Right forelimb (tissue), 1 donor: ENCODE data around the gene ZNF678.
"Not testable (repeated sequence)": the region's sequence is repeated elsewhere in the genome, so short reads cannot be mapped to it uniquely, and the experiment has no call there.

Experiments
- DNase-seq: peaks from one replicate; pipeline ENCODE4 v3.0.0-alpha.2; 2018

The ZNF678 gene

DNA sequence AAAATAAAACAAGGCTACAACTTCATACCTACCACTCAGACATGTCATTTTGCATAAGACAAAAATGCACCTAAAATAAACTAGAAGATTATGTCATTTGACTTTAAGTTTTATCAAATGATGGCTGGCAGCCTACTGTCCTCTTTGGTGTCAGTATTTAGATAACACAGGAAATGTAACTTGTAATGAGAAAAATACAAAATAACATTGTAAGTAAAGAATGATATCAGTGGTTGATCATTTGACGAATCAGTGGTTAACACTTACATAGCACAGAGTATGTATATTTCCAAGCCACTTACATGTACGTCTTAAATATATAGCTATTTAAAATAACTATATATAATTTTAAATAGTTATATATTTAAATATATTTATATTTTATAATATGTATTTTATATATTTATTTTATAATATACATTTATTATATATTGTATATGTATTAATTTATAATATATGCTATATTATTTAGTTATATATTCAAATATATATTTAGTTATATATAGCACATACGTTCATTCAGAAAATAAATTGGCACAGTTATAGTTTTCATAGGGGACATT is 44.1 kb downstream of the ZNF678 start:
- DNase-seq = no peak

DNA sequence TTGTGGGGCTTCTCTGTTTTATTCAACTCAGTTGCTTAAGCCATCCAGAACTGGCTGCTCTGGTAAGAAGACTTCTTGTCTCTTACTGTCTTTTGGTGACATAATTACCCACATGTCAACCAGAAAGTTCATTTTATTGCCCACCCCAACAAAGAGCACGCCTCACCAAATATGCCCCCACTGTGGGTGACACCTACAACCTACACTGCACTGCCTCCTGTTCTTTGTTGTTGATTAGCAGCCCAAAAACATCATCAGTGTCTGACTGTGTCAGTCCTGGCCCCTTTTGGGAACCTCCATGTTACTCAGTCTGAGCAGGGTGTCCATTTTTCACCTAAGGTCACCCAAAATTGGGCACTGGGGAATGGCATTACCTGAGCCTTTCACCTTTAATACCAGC is 49.3 kb downstream of the ZNF678 start:
- DNase-seq = no peak

DNA sequence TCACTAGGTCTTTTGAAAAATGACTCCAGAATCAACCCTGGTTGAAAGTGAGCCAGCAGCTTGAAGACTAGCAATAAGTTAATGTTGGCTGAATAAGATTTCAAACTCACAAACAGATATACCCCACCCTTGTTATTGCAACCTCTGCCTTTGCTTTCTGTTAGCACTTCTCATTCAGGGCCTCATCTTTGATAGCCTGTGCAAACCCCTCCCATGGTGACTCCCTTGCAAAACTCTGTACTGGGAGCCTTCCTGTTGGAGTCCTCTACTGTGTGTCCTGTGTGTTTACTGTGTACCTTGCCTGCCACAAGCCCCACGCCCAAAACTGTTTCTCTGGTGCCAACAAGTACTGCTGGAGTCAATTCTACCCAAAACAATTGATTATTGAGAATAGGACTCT is 50.2 kb downstream of the ZNF678 start:
- DNase-seq = no peak

DNA sequence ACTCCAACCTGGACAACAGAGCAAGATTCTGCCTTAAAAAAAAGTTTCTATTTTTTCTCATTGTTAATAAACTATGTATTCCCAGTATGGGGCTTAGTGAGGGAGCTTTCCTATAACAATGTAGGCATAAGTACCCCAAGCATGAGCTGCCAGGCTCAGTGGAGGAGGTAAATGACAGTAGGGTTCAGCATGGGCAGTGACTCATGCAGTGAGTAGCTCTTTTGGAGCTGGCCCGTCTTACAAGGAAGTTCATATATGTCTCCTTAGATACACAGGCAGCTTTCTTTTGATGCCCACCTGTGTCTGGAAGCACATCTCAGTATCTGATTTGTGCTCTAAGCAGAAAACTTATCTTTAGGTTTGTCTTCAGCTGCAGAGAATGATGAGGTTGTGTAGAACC is 57.9 kb downstream of the ZNF678 start:
- DNase-seq = no peak

DNA sequence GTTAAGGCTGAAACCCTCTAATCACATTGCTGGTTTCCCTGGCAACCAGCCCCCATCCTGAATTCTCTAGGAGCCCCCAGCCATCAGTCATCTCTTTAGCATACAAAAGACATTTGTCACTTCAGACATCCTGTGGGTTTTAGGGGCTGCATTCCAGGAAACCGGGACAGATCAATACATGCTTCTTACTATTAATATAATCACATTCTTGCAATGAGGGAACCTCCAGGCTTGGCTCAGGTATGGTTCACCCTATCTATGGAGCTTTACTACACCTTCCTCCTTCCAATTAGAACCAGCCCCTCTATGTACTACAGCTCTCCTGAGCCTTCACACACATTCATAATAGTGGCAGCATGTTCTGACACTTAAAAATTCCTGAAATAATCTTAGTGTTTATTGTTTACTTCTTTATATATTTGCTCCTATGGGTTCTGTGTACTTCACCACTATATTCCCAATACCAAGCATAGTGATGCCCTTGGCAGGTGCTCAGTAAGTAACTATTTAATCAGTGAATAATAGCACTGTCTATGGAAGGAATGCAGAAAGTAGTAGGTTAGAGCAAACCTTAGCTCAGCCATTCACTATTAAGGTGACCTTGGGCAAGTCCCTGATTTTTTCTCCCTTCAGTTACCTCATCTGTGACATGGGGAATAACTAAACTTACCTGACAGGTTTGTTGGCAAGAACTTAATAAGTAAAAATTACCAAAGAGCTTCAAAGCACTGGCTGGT is 59.6 kb downstream of the ZNF678 start:
- DNase-seq = no peak

DNA sequence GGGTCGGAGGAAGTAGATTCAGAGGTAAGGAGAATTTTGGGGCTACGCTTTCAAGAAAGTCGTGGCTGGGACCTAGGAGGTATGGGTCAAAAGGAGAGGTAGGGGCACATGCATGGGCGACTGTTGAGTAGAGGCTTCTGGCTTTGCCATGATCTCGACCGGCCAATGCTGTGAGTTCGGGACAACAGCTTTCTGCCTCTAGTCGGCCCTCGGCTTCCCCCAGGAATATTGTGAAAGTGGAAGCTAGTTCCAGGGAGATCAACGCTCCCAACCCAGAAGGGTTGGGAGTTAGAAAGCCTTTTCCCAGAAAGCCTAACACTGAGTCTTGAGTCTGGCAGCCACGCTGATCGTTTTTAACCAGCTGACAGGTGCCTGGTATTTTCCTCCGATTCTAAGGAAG is 69.0 kb downstream of the ZNF678 start:
- no peak for DNase-seq

DNA sequence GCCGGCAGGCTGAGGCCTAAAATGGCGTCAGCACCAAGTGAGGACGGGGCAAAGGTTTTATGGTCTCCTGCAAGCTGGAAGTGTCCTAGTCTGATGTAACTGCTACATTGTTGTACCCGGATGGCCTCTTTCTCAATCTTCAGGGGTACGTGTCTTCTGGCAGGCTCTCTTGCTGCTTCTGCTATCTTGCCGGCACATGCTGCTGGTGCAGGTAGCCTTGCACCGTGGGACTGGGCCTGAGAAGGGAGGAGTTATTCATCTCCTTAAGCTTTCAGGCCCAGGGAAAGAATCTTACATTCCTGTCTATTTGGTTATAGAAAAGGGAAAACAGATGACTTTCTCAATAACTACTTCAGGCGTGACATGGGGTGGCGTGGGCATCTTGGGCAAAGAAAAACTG is 72.2 kb downstream of the ZNF678 start:
- no peak for DNase-seq

DNA sequence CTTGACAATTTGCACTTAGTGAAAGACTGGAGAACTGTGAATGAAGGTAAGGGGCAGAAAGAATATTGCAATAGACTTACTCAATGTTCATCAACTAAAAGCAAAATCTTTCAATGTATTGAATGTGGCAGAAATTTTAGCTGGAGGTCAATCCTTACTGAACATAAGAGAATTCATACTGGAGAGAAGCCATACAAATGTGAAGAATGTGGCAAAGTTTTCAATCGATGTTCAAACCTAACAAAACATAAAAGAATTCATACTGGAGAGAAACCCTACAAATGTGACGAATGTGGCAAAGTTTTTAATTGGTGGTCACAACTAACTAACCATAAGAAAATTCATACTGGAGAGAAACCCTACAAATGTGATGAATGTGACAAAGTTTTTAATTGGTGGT is 91.1 kb downstream of the ZNF678 start:
- no peak for DNase-seq

DNA sequence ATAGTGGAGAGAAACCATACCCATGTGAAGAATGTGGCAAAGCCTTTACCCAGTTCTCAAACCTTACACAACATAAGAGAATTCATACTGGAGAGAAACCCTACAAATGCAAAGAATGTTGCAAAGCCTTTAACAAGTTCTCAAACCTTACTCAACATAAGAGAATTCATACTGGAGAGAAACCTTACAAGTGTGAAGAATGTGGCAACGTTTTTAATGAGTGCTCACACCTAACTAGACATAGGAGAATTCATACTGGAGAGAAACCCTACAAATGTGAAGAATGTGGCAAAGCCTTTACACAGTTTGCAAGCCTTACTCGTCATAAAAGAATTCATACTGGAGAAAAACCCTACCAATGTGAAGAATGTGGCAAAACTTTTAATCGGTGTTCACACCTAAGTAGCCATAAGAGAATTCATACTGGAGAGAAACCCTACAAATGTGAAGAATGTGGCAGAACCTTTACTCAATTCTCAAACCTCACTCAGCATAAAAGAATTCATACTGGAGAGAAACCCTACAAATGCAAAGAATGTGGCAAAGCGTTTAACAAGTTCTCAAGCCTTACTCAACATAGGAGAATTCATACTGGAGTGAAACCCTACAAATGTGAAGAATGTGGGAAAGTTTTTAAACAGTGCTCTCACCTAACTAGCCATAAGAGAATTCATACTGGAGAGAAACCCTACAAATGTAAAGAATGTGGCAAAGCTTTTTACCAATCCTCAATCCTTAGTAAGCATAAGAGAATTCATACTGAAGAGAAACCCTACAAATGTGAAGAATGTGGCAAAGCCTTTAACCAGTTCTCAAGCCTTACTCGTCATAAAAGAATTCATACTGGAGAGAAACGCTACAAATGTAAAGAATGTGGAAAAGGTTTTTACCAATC is 91.7 kb downstream of the ZNF678 start:
- no peak for DNase-seq

DNA sequence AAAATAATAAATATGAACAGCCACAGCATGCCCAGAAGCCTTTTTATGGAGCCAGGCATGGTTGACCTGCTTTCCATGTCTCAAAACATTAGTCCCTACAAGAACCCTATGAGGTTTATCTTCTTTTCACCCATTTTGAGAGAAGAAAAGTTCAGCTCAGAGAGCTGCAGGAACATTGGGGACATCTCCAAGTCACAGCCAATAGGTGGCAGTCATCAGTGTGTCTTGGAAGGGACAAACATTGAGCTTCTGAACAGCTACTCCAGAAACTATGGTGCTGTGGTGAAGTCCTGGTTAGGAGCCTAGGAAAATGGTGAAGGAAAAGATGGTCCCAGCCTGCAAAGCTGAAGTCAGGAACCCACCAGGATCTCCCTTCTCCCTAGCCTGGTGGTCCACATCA is 98.1 kb downstream of the ZNF678 start:
- no peak for DNase-seq

DNA sequence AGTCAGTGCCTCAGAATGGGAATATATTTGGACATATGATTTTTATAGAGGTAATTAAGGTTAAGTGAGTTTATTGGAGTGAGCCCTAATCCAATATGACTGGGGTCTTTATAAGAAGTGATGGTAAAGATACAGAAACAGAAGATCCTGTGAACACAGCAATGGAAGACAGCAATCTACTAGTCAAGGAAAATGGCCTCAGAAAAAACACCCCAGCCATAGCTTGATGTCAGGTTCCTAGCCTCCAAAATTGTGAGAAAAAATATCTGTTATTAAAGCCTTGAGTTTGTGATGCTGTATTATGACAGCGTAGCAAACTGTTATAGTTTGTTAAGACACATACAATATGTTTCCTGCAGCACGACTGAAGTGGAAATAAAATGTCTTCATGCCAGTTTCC is 99.6 kb downstream of the ZNF678 start:
- no peak for DNase-seq

DNA sequence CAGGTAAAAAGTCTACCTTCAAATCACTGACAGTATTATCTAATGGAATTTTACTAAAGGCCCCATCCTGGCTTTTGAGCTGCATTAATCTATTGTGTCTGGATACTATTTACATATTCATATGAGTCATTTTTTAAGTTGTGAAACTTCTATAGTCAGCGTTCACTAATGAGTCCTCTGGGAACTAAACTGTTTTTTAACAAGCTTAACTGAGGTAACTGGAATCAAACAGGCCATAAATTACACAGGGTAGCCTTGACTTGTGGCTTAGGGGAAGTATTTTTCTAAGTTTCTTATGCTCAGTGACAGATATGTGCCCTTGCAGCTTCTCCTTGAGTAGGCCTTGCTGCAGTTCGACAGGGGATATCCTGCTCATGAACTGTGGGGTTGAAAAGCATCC is 102.9 kb downstream of the ZNF678 start:
- DNase-seq = no peak

DNA sequence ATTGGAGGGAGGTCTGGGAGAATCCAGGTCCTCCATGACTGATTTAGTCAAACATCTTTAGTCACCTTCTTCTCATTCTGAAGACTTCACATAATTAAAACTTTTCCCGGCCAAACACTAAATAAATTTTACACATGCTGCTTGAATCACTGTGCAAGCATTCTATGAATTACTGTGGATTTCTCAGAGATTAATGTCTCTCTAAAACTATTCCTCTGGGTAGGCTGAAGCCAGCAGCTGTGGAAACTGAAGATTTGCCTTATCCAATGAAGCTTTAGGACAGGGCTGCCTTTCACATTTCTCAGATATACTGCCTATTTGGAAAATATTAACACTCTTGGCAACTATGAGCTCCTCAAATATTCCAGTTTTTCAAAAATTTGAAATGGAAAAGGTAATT is 110.1 kb downstream of the ZNF678 start:
- DNase-seq = no peak

DNA sequence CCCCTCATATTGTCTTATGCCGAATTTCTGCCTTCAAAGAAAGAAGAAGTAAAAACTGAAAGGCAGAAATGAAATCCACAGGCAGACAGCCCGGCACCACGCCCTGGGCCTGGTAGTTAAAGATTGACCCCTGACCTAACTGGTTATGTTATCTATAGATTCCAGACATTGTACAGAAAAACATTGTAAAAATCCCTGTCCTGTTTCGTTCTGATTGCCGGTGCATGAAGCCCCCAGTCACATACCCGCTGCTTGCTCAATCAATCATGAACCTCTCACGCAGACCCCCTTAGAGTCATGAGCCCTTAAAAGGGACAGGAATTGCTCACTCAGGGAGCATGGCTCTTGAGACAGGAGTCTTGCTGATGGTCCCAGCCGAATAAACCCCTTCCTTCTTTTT is 122.5 kb downstream of the ZNF678 start:
- no peak for DNase-seq

DNA sequence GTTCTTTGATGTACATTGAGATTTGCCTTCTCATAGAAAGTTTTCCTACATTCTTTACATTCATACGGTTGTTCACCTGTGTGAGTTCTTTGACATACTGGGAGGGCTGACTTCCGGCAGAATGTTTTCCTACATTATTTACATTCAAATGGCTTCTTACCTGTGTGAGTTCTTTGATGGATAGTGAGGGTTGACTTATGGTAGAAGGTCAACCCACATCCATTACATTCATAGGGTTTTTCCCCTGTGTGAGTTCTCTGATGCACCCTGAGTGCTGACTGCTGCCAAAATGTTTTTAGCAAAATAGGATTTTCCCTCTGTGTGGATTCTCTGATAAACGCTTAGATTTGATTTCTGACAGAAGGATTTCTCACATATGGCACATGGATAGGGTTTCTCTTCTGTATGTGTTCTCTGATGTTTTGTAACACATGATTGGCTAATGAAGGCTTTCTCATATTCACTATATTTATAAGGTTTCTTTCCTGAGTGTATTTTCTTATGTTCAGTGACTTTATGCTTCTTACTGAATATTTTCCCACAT is 134.0 kb downstream of the ZNF678 start:
- DNase-seq = no peak

DNA sequence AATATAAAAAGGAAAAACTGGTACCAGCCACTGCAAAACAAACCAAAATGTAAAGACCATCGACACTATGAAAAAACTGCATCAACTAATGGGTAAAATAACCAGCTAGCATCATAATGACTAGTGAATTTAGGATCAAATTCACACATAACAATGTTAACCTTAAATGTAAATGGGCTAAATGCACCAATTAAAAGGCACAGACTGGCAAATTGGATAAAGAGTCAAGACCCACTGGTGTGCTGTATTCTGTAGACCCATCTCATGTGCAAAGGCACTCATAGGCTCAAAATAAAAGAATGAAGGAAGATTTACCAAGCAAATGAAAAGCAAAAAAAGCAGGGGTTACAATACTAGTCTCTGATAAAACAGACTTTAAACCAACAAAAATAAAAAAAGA is 138.3 kb downstream of the ZNF678 start:
- not testable (repeated sequence) for DNase-seq

DNA sequence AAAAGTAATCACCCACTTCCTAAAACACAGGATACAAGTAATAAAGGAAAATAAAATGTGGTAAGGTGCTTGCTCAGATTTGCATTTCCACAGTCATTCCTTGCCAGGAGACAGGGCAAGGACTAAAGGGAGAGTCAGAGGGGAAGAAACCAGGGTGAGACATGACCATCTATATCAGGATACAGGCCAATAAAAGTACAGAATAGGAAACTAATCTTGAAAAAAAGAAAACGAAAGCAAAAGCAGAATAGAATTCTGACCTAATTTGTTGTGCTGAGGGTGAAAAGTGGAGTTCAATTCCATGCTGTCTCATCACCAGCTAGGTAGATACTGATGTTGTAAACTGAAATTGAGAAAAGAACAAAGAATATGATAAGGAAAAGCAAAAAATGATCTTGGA is 144.5 kb downstream of the ZNF678 start:
- DNase-seq = no peak

DNA sequence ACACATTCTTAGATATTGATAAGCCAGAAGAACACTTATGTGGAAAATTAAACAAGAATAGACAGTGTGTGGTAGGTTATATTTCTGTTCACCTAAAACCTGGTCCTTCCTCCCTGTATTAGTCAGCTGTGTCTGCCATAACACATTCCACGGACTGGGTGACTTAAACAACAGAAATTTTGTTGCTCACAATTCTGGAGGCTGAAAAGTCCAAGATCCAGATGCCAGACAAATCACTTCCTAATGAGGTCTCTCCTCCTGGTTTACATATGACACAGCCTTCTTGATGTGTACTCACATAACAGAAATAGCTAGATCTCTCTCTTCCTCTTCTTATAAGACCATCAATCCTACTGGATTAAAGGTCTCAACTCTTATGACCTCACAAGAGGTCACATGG is 146.1 kb downstream of the ZNF678 start:
- no peak for DNase-seq

DNA sequence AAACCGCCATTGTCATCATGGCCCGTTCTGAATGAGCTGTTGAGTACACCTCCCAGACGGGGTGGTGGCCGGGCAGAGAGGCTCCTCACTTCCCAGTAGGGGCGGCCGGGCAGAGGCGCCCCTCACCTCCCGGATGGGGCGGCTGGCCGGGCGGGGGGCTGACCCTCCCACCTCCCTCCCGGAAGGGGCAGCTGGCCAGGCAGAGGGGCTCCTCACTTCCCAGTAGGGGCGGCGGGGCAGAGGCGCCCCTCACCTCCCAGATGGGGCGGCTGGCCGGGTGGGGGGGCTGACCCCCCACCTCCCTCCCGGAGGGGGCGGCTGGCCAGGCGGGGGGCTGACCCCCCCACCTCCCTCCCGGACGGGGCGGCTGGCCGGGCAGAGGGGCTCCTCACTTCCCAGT is 147.1 kb downstream of the ZNF678 start:
- DNase-seq = not testable (repeated sequence)

DNA sequence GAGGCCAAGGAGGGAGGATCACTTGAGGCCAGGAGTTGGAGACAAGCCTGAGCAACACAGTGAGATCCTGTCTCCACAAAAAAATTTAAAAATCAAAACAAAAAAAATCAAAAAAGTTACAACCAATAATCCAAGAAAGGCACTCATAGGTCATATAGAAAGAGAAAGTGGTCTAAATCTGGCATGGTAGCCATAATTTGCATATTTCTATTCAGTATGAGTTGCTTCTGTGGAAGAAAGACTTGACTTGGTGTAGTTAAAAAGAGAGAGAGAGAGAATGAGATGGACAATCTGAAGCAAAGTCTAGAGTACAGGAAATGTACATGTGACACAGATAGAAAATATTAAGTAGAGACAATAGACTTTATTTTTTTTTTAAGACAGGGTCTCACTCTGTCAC is 149.3 kb downstream of the ZNF678 start:
- no peak for DNase-seq

DNA sequence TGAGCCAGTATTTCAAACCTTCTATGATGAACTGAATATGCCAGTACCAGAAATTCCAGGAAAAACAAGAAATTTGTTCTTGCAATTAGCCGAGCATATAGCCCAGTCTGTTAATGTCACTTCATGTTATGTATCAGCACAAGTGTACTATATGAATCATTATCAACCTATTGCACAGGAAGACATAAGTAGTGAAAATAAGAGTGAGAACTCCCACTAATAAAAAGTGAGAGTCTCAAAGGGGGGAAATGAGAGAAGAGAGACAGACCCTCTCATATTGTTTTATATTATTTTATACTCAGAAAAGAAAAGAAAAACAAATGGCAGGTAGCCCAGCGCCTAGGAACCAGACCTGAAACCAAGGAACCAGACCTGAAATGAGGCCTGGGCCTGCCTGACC is 155.6 kb downstream of the ZNF678 start:
- no peak for DNase-seq

DNA sequence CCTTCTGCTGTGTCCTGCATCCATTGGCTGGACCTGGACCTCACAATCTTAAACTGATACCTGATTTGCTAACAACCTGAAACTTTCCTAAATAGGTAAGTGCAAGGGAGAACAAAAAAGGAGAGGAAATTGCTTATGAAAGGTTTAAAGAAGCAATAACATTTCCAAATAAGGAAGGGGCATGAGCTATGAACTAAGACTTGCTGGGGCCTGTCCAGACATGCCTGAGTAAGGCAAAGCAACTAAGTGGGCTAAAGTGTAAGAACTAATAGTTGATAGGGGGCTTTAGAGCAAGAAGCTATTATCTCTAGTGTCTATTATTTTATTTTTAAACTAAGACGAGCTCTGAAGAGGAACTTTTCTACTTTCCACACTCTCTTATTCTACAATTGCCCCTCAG is 160.1 kb downstream of the ZNF678 start:
- DNase-seq = no peak

DNA sequence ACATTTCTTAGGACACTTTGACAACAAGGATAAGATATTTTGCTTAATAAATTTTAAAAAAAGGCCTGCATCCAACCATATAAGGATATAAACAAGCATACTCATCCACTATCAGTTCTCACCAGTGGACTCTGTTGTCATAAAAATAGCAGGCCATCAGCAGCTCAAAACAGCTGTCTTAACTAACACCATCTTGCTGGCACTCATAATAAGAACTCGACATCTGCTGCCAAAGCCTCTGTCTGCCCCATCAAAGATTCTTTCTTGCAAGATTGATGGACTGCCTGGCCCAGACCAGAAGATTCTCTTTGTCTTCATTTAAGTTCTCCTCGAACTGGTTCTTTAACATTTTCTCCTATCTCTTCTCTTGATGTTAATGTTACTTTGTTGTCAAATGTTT is 161.7 kb downstream of the ZNF678 start:
- no peak for DNase-seq

DNA sequence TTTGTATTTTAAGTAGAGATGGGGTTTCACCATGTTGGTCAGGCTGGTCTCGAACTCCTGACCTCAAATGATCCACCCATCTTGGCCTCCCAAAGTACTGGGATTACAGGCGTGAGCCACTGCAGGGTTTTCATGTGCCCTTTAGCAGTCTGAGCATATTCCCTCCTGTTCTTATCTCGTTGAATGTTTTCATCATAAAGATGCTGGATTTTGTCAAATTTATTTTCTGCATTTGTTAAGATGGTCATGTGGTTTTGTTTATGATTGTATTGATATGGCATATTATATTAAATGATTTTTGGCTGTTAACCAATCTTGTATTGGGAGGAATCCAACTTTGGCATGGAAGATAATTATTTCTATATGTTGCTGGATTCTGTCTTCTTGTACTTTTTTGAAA is 163.0 kb downstream of the ZNF678 start:
- DNase-seq = no peak
